Measurements from ENCODE around the gene FAM98C. TPM values are rescaled to one million over a fixed set of nuclear protein-coding genes. Genes with fewer than 3 reads are reported as not detected.

FAM98C gene
- total and polyA plus RNA-seq, 2 of the 13 experiments (the other 11 are each of a cell fraction or from before 2014, with no cell fraction given), result 10.0 to 11.5 TPM

- TF ChIP-seq ZXDC (CRISPR knock-in tag; IDR thresholded peaks at IDR 0.05) (peak; percentile 24; the same call in 1 of the 2 replicates), TRIM24 (CRISPR knock-in tag; IDR thresholded peaks at IDR 0.05) (no peak), ZNF383 (CRISPR knock-in tag; IDR thresholded peaks at IDR 0.05; ENCODE audit: borderline replicate concordance) (no peak), CSRNP2 (CRISPR knock-in tag; conservative IDR thresholded peaks at IDR 0.05; ENCODE audit: low read depth) (no peak), EEA1 (CRISPR knock-in tag; IDR thresholded peaks at IDR 0.05; ENCODE audit: borderline replicate concordance) (peak; percentile 85), ZNF556 (CRISPR knock-in tag; IDR thresholded peaks at IDR 0.05; ENCODE audit: borderline replicate concordance) (peak; percentile 93; the same call in 1 of the 2 replicates), ZNF652 (CRISPR knock-in tag; IDR thresholded peaks at IDR 0.05; ENCODE audit: borderline replicate concordance, low read depth) (no peak), ZNF562 (CRISPR knock-in tag; IDR thresholded peaks at IDR 0.05; ENCODE audit: borderline replicate concordance) (no peak), KLF11 (CRISPR knock-in tag; IDR thresholded peaks at IDR 0.05) (0 out of 2 replicates have a peak, but pooled peaks have one; percentile 66), FOSL2 (CRISPR knock-in tag; IDR thresholded peaks at IDR 0.05) (peak; percentile 40), SOX5 (CRISPR knock-in tag; IDR thresholded peaks at IDR 0.05; ENCODE audit: borderline replicate concordance) (peak; percentile 31; the same call in 1 of the 2 replicates), HOXA7 (CRISPR knock-in tag; IDR thresholded peaks at IDR 0.05) (no peak), ZNF446 (CRISPR knock-in tag; IDR thresholded peaks at IDR 0.05) (no peak), MATR3 (CRISPR knock-in tag; IDR thresholded peaks at IDR 0.05) (no peak), ZBTB39 (CRISPR knock-in tag; IDR thresholded peaks at IDR 0.05) (no peak), MYNN (CRISPR knock-in tag; IDR thresholded peaks at IDR 0.05; ENCODE audit: low read depth) (no peak), ISX (CRISPR knock-in tag; conservative IDR thresholded peaks at IDR 0.05) (peak; percentile 75; the same call in 1 of the 2 replicates), ZGPAT (CRISPR knock-in tag; IDR thresholded peaks at IDR 0.05) (peak; percentile 95), SMC3 (IDR thresholded peaks at IDR 0.05; ENCODE audit: low read length) (no peak), ATF6 (CRISPR knock-in tag; conservative IDR thresholded peaks at IDR 0.05) (no peak)
Observed at GRCh38 chr19:38374332-38375097, 28.4 kb upstream of the FAM98C start, which contains the start of gene PSMD8 (continued).
